Lung microvascular endothelial cell (primary cell): ENCODE data around the gene YIF1B. TPM values are rescaled to one million over a fixed set of nuclear protein-coding genes. Genes with fewer than 3 reads are reported as not detected.
"Not testable (repeated sequence)": the region's sequence is repeated elsewhere in the genome, so short reads cannot be mapped to it uniquely, and the experiment has no call there.

Experiments
- DNase-seq, 2 donors: peaks; one replicate each; pipeline versions ENCODE4 v3.0.0 to v3.0.0-alpha.2; 2010; ENCODE audit warnings: low read depth in 2 of 2
- total RNA-seq: library from RNA; depleted of rRNA; stranded (reverse); fragments of >200 nt; gene quantifications from 2 replicates; pipeline ENCODE4 v1.2.1, GENCODE V29; 2014

YIF1B gene
- total RNA-seq: 54.0 and 65.4 TPM in 2 replicates

GRCh38 chr19:38315657-38316476 lies at the start of gene YIF1B:
Gene YIF1B, minus strand, starts transcription at chr19:38315947. Its CDS starts 30 bp downstream, at chr19:38315917.
- DNase-seq: peak; percentile 97 to 98

GRCh38 chr19:38362946-38363688 lies 47.4 kb upstream of the YIF1B start:
- not testable (repeated sequence) for DNase-seq

- peak; percentile 45 to 69 for DNase-seq
Measured at GRCh38 chr19:38362076-38362945, 46.6 kb upstream of the YIF1B start.

GRCh38 chr19:38361633-38362075 lies 45.9 kb upstream of the YIF1B start:
- peak; percentile 71 to 83 for DNase-seq

- no peak for DNase-seq
Measured at GRCh38 chr19:38360839-38361631, 45.3 kb upstream of the YIF1B start.

- no peak for DNase-seq
Measured at GRCh38 chr19:38360351-38360750, 44.6 kb upstream of the YIF1B start.

GRCh38 chr19:38359242-38360021 lies 43.7 kb upstream of the YIF1B start:
- DNase-seq: no peak

GRCh38 chr19:38358071-38358470 lies 42.3 kb upstream of the YIF1B start:
- no peak for DNase-seq

GRCh38 chr19:38355728-38356725 lies 40.3 kb upstream of the YIF1B start:
- DNase-seq: no peak

GRCh38 chr19:38352611-38353010 lies 36.9 kb upstream of the YIF1B start:
- DNase-seq: no peak

- DNase-seq: no peak
Measured at GRCh38 chr19:38351865-38352395, 36.2 kb upstream of the YIF1B start.

GRCh38 chr19:38350883-38351282 lies 35.1 kb upstream of the YIF1B start:
- no peak for DNase-seq

GRCh38 chr19:38346837-38347236 lies 31.1 kb upstream of the YIF1B start:
- no peak for DNase-seq

- DNase-seq: no peak
Measured at GRCh38 chr19:38340927-38341326, 25.2 kb upstream of the YIF1B start.

GRCh38 chr19:38339011-38339410 lies 23.3 kb upstream of the YIF1B start:
- not testable (repeated sequence) for DNase-seq

GRCh38 chr19:38337360-38337653 lies 21.6 kb upstream of the YIF1B start:
- no peak for DNase-seq

GRCh38 chr19:38336638-38337359 lies 21.1 kb upstream of the YIF1B start:
- peak; percentile 45 to 94 for DNase-seq
